Astrocyte (in vitro differentiated cells and primary cell): ENCODE measurements around the gene SCYGR1. TPM values are rescaled to one million over a fixed set of nuclear protein-coding genes. Genes with fewer than 3 reads are reported as not detected.
A peak's percentile ranks its signal among the peaks of the same experiment; 100 is the strongest.

Experiments used
- DNase-seq: peaks from one replicate; pipeline ENCODE4 v3.0.0-alpha.2; 2010; ENCODE audit warnings: low read depth
- FAIRE-seq: peaks from 2 replicates; lab custom pipeline; 2011; peaks lifted over from hg19 to GRCh38; lab: Jason Lieb, UNC
- H2AFZ ChIP-seq: 2 replicates; pipeline ENCODE4 v1.6.0; 2012; ENCODE audit warnings: low read depth, low read length, inconsistent platforms
- H3K27ac ChIP-seq: 2 replicates; pipeline ENCODE4 v1.5.1; 2011; ENCODE audit warnings: low read depth, low read length, inconsistent platforms
- H3K27me3 ChIP-seq: 2 replicates; pipeline ENCODE4 v1.6.0; 2011; ENCODE audit warnings: low read length, inconsistent platforms; ENCODE audit not compliant: insufficient read depth
- H3K36me3 ChIP-seq: 2 replicates; pipeline ENCODE4 v1.5.1; 2011; ENCODE audit warnings: low read length, inconsistent platforms; ENCODE audit not compliant: insufficient read depth
- H3K4me1 ChIP-seq: 2 replicates; pipeline ENCODE4 v1.5.1; 2011; ENCODE audit warnings: low read length, inconsistent platforms; ENCODE audit not compliant: insufficient read depth
- H3K4me2 ChIP-seq: 2 replicates; pipeline ENCODE4 v1.6.0; 2012; ENCODE audit warnings: low read length, inconsistent platforms
- H3K4me3 ChIP-seq: 2 replicates; pipeline ENCODE4 v1.5.1; 2011; ENCODE audit warnings: low read depth, mild to moderate bottlenecking, low read length, inconsistent platforms; ENCODE audit not compliant: insufficient read depth
- H3K79me2 ChIP-seq: 2 replicates; pipeline ENCODE4 v1.6.0; 2012; ENCODE audit warnings: mild to moderate bottlenecking, low read length, inconsistent platforms; ENCODE audit not compliant: insufficient read depth
- H3K9ac ChIP-seq: 2 replicates; pipeline ENCODE4 v1.6.0; 2012; ENCODE audit warnings: mild to moderate bottlenecking, low read length, inconsistent platforms
- H3K9me3 ChIP-seq: 2 replicates; pipeline ENCODE4 v1.5.1; 2012; ENCODE audit warnings: low read depth, mild to moderate bottlenecking, low read length, inconsistent platforms; ENCODE audit not compliant: insufficient read depth
- H4K20me1 ChIP-seq: 2 replicates; pipeline ENCODE4 v1.6.0; 2012; ENCODE audit warnings: low read length, inconsistent platforms; ENCODE audit not compliant: insufficient read depth
- H3K27ac Mint-ChIP-seq: one replicate; pipeline ENCODE4 v1.8.0; 2021; ENCODE audit warnings: mild to moderate bottlenecking, mixed read lengths; ENCODE audit not compliant: unreplicated experiment
- H3K27me3 Mint-ChIP-seq: one replicate; pipeline ENCODE4 v1.8.0; 2021; ENCODE audit warnings: low read depth, mixed read lengths; ENCODE audit not compliant: unreplicated experiment
- H3K36me3 Mint-ChIP-seq: one replicate; pipeline ENCODE4 v1.8.0; 2021; ENCODE audit warnings: low read depth, mixed read lengths; ENCODE audit not compliant: unreplicated experiment
- H3K4me1 Mint-ChIP-seq: one replicate; pipeline ENCODE4 v1.8.0; 2021; ENCODE audit warnings: low read depth, mixed read lengths; ENCODE audit not compliant: unreplicated experiment
- H3K4me3 Mint-ChIP-seq: one replicate; pipeline ENCODE4 v1.8.0; 2021; ENCODE audit warnings: mild to moderate bottlenecking, moderate library complexity, mixed read lengths; ENCODE audit not compliant: unreplicated experiment
- H3K9me3 Mint-ChIP-seq: one replicate; pipeline ENCODE4 v1.8.0; 2021; ENCODE audit warnings: mild to moderate bottlenecking, mixed read lengths; ENCODE audit not compliant: unreplicated experiment
- EZH2 ChIP-seq: IDR thresholded peaks from 2 replicates; pipeline ENCODE4 v1.6.1; 2012; ENCODE audit warnings: mild to moderate bottlenecking, low read length, inconsistent platforms; ENCODE audit not compliant: insufficient read depth
- total RNA-seq: library from RNA; stranded (reverse); gene quantifications from 2 replicates; pipeline ENCODE4 v1.2.1, GENCODE V29; 2021
- TF ChIP-seq, protein P1 (sequence below): IDR thresholded peaks from 2 replicates; pipeline ENCODE4 v1.5.1; 2011; ENCODE audit warnings: low read depth, mild to moderate bottlenecking, inconsistent platforms, low read length, moderate library complexity; ENCODE audit not compliant: insufficient read depth

The SCYGR1 gene
- total RNA-seq, 1 donor from 2014 or later: not detected

GRCh38 chr2:227370791-227371312 lies 16.9 kb downstream of the SCYGR1 start:
- H3K36me3 Mint-ChIP-seq: no peaks in the 10 kb centered on the region
- Histone ChIP-seq H3K27me3 (no peaks in the 10 kb centered on the region), H3K9ac (peak overlapping the region; percentile 51), H3K4me3 (peak overlapping the region; percentile 39), H4K20me1 (no peaks in the 10 kb centered on the region), H3K36me3 (no peaks in the 10 kb centered on the region), H3K27ac (peak overlapping the region; percentile 67), H2AFZ (no peak overlapping the region), H3K4me2 (peak overlapping the region; percentile 73), H3K4me1 (peaks cover 22% of the 10 kb centered on the region), H3K79me2 (no peaks in the 10 kb centered on the region), H3K9me3 (no peaks in the 10 kb centered on the region)
- peak overlapping the region; percentile 84 for H3K27ac Mint-ChIP-seq
- no peaks in the 10 kb centered on the region for H3K27me3 Mint-ChIP-seq
- H3K4me1 Mint-ChIP-seq: peaks cover 4% of the 10 kb centered on the region
- peak; percentile 94 for DNase-seq
- no peak overlapping the region for H3K4me3 Mint-ChIP-seq
- TF ChIP-seq, protein P1, sequence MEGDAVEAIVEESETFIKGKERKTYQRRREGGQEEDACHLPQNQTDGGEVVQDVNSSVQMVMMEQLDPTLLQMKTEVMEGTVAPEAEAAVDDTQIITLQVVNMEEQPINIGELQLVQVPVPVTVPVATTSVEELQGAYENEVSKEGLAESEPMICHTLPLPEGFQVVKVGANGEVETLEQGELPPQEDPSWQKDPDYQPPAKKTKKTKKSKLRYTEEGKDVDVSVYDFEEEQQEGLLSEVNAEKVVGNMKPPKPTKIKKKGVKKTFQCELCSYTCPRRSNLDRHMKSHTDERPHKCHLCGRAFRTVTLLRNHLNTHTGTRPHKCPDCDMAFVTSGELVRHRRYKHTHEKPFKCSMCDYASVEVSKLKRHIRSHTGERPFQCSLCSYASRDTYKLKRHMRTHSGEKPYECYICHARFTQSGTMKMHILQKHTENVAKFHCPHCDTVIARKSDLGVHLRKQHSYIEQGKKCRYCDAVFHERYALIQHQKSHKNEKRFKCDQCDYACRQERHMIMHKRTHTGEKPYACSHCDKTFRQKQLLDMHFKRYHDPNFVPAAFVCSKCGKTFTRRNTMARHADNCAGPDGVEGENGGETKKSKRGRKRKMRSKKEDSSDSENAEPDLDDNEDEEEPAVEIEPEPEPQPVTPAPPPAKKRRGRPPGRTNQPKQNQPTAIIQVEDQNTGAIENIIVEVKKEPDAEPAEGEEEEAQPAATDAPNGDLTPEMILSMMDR: no peak
- FAIRE-seq: peak; percentile 39
- no peaks in the 10 kb centered on the region for H3K9me3 Mint-ChIP-seq

DNA sequence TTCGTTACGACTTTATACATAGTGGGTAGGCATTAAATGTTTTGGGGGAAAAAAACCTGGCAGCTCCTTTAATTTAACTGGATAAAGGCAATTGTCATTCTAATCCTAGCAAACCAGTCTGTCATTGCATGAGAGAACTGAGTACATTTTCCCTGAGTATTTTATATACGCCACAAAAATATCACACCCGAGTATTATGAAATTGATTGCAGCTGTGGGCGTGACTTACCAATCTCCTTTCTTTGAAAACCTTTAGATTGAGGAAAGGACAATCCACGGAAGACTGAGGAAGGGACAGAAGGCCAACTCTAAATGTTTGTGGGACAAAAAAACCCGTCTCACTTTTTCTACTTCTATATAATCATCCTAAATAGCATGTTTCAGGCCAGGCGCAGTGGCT lies 17.7 kb downstream of the SCYGR1 start:
- H3K79me2 ChIP-seq: no peaks in the 10 kb centered on the region
- H2AFZ ChIP-seq: no peak overlapping the region
- Mint-ChIP-seq H3K4me3 (no peak overlapping the region), H3K9me3 (no peaks in the 10 kb centered on the region), H3K27me3 (no peaks in the 10 kb centered on the region), H3K27ac (peak overlapping the region; percentile 26), H3K4me1 (peaks cover 4% of the 10 kb centered on the region), H3K36me3 (no peaks in the 10 kb centered on the region)
- peak overlapping the region; percentile 73 for H3K4me2 ChIP-seq
- H4K20me1 ChIP-seq: no peaks in the 10 kb centered on the region
- no peaks in the 10 kb centered on the region for H3K36me3 ChIP-seq
- no peak for DNase-seq
- H3K4me3 ChIP-seq: no peak overlapping the region
- peak overlapping the region; percentile 51 for H3K9ac ChIP-seq
- H3K27me3 ChIP-seq: no peaks in the 10 kb centered on the region
- H3K27ac ChIP-seq: peak overlapping the region; percentile 67
- no peak for TF ChIP-seq EZH2
- TF ChIP-seq, protein P1: no peak
- peaks cover 22% of the 10 kb centered on the region for H3K4me1 ChIP-seq
- H3K9me3 ChIP-seq: no peaks in the 10 kb centered on the region
- FAIRE-seq: peak; percentile 63

DNA sequence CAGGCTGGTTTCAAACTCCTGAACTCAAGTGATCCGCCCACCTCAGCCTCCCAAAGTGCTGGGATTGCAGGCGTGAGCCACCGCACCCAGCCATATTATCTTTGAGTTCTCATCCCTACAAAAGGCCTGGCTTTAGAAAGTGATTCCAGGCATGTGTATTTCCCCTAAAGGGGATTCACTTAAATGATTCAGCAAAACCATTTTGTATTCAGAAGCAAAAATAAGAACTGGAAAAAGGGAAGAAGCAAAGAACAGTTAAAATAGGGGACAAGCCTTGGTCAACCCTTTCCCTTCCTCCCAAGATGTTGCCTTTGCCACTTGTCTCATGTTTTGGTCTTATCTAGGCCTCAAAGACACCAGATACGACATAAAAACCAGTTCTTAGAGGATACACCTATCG lies 19.2 kb downstream of the SCYGR1 start:
- H3K27ac Mint-ChIP-seq: no peak overlapping the region
- no peak overlapping the region for H3K4me2 ChIP-seq
- H3K27ac ChIP-seq: no peak overlapping the region
- no peak overlapping the region for H3K4me3 ChIP-seq
- peaks cover 22% of the 10 kb centered on the region for H3K4me1 ChIP-seq
- DNase-seq: no peak
- no peaks in the 10 kb centered on the region for H3K27me3 ChIP-seq
- no peaks in the 10 kb centered on the region for H3K79me2 ChIP-seq
- TF ChIP-seq EZH2: no peak
- TF ChIP-seq, protein P1: no peak
- H3K9ac ChIP-seq: no peak overlapping the region
- H2AFZ ChIP-seq: no peak overlapping the region
- H3K36me3 ChIP-seq: no peaks in the 10 kb centered on the region
- no peaks in the 10 kb centered on the region for H3K27me3 Mint-ChIP-seq
- H3K9me3 ChIP-seq: no peaks in the 10 kb centered on the region
- FAIRE-seq: no peak
- no peaks in the 10 kb centered on the region for H3K36me3 Mint-ChIP-seq
- H3K4me3 Mint-ChIP-seq: no peak overlapping the region
- no peaks in the 10 kb centered on the region for H3K9me3 Mint-ChIP-seq
- H4K20me1 ChIP-seq: no peaks in the 10 kb centered on the region
- H3K4me1 Mint-ChIP-seq: peaks cover 4% of the 10 kb centered on the region
